Breast epithelium (tissue), 4 donors: ENCODE data around the gene FGL2. TPM values are rescaled to one million over a fixed set of nuclear protein-coding genes. Genes with fewer than 3 reads are reported as not detected.
A peak's percentile ranks its signal among the peaks of the same experiment; 100 is the strongest.
"Not testable (repeated sequence)": the region's sequence is repeated elsewhere in the genome, so short reads cannot be mapped to it uniquely, and the experiment has no call there.

Experiments used
- DNase-seq, 2 donors: peaks; one replicate each; pipeline ENCODE4 v3.0.0-alpha.2; 2019; ENCODE audit warnings: low spot score in 2 of 2
- H3K27ac ChIP-seq, 2 donors: fragments of 200-600 bp; sonication (generic) in 1 of 2; one replicate each; pipeline ENCODE4 v1.5.1; 2016 to 2019; ENCODE audit warnings: mild to moderate bottlenecking in 1 of 2
- H3K27me3 ChIP-seq, 2 donors: fragments of 200-600 bp; sonication (generic) in 1 of 2; one replicate each; pipeline versions ENCODE4 v1.5.1 to v1.6.0; 2017 to 2019; ENCODE audit warnings: control low read depth in 1 of 2, mild to moderate bottlenecking in 1 of 2
- H3K36me3 ChIP-seq: fragments of 200-600 bp; one replicate; pipeline ENCODE4 v1.5.1; 2019
- H3K4me1 ChIP-seq, 2 donors: fragments of 200-600 bp; sonication (generic); one replicate each; pipeline ENCODE4 v1.5.1; 2016 to 2019; ENCODE audit warnings: control low read depth in 1 of 2
- H3K4me3 ChIP-seq, 3 donors: fragments of 200-600 bp; sonication (generic); 1 replicate in 2 of 3; 2 replicates in 1 of 3; pipeline ENCODE4 v1.5.1; 2016 to 2019; ENCODE audit warnings: mild to moderate bottlenecking in 3 of 3, moderate library complexity in 2 of 3
- H3K9me3 ChIP-seq, 2 donors: fragments of 200-600 bp; sonication (generic) in 1 of 2; one replicate each; pipeline ENCODE4 v1.5.1; 2016 to 2019; ENCODE audit warnings: control low read depth in 1 of 2
- POLR2A ChIP-seq: fragments of 450-650 bp; IDR thresholded peaks from one replicate; pipeline ENCODE4 v1.6.1; 2016; ENCODE audit warnings: antibody characterized with exemption, mild to moderate bottlenecking, moderate library complexity
- POLR2AphosphoS5 ChIP-seq, 3 donors: sonication (generic); formaldehyde crosslinking; IDR thresholded peaks; one replicate each; pipeline ENCODE4 v1.6.1; 2017; ENCODE audit warnings: antibody characterized with exemption in 3 of 3
- intact Hi-C: fragments of 100-400 bp; cut with DNase I; formaldehyde crosslinking; loops from one replicate; pipeline ENCODE4 v1.15.1; 2023; ENCODE audit warnings: low total_unique reads
- total RNA-seq, 3 donors: library from RNA; depleted of rRNA; stranded (reverse); fragments of >200 nt; gene quantifications; one replicate each; pipeline ENCODE4 v1.1.0, GENCODE V29; 2016
- TF ChIP-seq, protein P1 (sequence below), 3 donors: fragments of 450-650 bp; IDR thresholded peaks; one replicate each; pipeline ENCODE4 v1.5.1; 2016 to 2017; ENCODE audit warnings: antibody characterized with exemption in 3 of 3, mild to moderate bottlenecking in 3 of 3, moderate library complexity in 3 of 3

The FGL2 gene
- total RNA-seq, 3 donors from 2014 or later: 17.4 to 62.1 (median 23.3) TPM

GRCh38 chr7:77222819-77223218 lies 23.2 kb upstream of the FGL2 start:
- no peak for DNase-seq
- no peak for TF ChIP-seq POLR2A
- TF ChIP-seq POLR2AphosphoS5 (IDR thresholded peaks at IDR 0.05): no peak
- TF ChIP-seq, protein P1, sequence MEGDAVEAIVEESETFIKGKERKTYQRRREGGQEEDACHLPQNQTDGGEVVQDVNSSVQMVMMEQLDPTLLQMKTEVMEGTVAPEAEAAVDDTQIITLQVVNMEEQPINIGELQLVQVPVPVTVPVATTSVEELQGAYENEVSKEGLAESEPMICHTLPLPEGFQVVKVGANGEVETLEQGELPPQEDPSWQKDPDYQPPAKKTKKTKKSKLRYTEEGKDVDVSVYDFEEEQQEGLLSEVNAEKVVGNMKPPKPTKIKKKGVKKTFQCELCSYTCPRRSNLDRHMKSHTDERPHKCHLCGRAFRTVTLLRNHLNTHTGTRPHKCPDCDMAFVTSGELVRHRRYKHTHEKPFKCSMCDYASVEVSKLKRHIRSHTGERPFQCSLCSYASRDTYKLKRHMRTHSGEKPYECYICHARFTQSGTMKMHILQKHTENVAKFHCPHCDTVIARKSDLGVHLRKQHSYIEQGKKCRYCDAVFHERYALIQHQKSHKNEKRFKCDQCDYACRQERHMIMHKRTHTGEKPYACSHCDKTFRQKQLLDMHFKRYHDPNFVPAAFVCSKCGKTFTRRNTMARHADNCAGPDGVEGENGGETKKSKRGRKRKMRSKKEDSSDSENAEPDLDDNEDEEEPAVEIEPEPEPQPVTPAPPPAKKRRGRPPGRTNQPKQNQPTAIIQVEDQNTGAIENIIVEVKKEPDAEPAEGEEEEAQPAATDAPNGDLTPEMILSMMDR (IDR thresholded peaks at IDR 0.05): no peak
- Histone ChIP-seq H3K4me1 (no peaks in the 10 kb centered on the region), H3K4me3 (no peak overlapping the region), H3K27me3 (no peaks in the 10 kb centered on the region), H3K27ac (no peak overlapping the region), H3K36me3 (no peaks in the 10 kb centered on the region), H3K9me3 (no peaks in the 10 kb centered on the region)
- intact Hi-C loops: no loop called here

DNA sequence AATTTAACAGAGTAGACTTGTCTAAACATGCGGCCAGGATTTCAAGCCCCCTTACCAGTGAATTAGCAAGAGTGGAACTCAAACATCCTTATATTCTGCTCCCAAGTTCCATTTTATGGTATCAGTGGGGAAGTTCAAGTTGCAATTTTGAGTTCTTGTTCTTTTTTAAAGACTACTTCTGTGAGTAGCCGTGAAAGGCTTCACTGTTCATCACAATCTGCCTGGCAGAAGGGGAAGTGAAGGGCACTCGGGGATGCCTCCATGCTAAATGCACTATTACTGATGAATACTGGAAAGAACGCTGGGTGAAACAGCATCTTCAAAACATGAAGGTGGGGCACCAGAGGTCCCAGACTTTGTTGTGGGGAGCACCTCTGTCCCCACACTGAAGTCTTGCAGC lies 22.4 kb upstream of the FGL2 start:
- H3K27me3 ChIP-seq: no peaks in the 10 kb centered on the region
- no peaks in the 10 kb centered on the region for H3K36me3 ChIP-seq
- no peak for DNase-seq
- H3K27ac ChIP-seq: no peak overlapping the region
- TF ChIP-seq, protein P1 (IDR thresholded peaks at IDR 0.05): no peak
- TF ChIP-seq POLR2AphosphoS5 (IDR thresholded peaks at IDR 0.05): no peak
- no peak for TF ChIP-seq POLR2A
- H3K4me1 ChIP-seq: no peaks in the 10 kb centered on the region
- H3K9me3 ChIP-seq: no peaks in the 10 kb centered on the region
- intact Hi-C loops: no loop called here
- H3K4me3 ChIP-seq: no peak overlapping the region

DNA sequence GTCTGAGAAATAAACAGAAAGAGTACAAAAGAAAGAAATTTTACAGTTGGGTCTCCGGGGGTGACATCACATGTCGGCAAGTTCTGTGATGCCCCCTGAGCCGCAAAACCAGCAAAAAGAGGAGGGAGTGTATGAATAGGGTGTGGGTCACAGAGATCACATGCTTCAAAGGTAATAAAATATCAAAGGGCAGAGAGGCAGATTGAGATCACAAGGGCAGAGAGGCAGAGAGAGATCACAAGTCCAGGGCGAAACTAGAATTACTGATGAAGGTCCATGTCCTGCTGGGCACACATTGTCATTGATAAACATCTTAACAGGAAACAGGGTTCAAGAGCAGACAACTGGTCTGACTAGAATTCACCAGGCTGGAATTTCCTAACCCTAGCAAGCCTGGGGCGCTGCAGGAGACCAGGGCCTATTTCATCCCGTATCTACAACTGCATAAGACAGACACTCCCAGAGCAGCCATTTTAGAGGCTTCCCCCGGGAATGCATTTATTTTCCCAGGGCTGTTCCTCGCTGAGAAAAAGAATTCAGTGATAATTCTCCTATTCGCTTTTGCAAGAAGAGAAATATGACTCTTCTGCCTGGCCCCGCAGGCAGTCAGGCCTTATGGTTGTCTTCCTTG lies 20.2 kb upstream of the FGL2 start:
- H3K4me1 ChIP-seq, DNase-seq, H3K9me3 ChIP-seq, H3K27me3 ChIP-seq, intact Hi-C loops, H3K36me3 ChIP-seq, H3K4me3 ChIP-seq: not testable (repeated sequence)
- peak overlapping the region in 1 of 2 donors; percentile 54 for H3K27ac ChIP-seq

DNA sequence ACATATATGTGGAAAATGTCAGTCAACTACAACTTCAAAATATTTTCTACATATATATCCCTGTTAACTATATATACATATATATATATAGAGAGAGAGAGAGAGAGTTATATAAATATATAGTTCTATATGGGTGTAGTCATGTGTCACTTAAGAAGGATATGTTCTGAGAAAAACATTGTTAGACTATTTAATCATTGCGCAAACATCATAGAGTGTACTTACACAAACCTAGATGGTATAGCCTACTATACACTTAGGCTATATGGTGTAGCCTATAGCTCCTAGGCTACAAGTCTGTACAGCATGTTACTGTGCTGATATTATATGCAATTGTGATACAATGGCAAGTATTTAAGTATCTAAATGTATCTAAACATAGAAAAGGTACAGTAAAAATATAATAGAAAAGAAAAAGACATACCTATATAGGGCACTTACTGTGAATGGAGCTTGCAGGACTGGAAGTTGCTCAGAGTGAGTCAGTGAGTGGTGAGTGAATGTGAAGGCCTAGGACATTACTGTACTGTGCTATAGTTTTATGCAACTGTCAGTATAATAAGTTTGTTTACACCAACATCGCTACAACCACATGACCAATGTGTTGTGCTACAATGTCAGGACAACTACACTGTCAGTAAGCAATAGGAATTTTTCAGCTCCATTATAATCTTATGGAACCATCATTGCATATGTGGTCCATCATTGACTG lies 18.0 kb upstream of the FGL2 start:
- H3K4me1 ChIP-seq: no peaks in the 10 kb centered on the region
- H3K27me3 ChIP-seq: no peaks in the 10 kb centered on the region
- no peak overlapping the region for H3K27ac ChIP-seq
- no peaks in the 10 kb centered on the region for H3K36me3 ChIP-seq
- no peak for TF ChIP-seq POLR2A
- TF ChIP-seq, protein P1 (IDR thresholded peaks at IDR 0.05): no peak
- no peak overlapping the region for H3K4me3 ChIP-seq
- no peak for DNase-seq
- H3K9me3 ChIP-seq: no peaks in the 10 kb centered on the region
- intact Hi-C loops: no loop called here

- TF ChIP-seq POLR2A (no peak), POLR2AphosphoS5 (IDR thresholded peaks at IDR 0.05) (no peak)
- Histone ChIP-seq H3K9me3 (no peaks in the 10 kb centered on the region), H3K27ac (no peak overlapping the region), H3K4me1 (no peaks in the 10 kb centered on the region), H3K27me3 (no peaks in the 10 kb centered on the region), H3K36me3 (no peaks in the 10 kb centered on the region), H3K4me3 (no peak overlapping the region)
- intact Hi-C loops: no loop called here
- DNase-seq: no peak
These were observed 16.7 kb upstream of the FGL2 start for GRCh38 chr7:77216181-77216845.

DNA sequence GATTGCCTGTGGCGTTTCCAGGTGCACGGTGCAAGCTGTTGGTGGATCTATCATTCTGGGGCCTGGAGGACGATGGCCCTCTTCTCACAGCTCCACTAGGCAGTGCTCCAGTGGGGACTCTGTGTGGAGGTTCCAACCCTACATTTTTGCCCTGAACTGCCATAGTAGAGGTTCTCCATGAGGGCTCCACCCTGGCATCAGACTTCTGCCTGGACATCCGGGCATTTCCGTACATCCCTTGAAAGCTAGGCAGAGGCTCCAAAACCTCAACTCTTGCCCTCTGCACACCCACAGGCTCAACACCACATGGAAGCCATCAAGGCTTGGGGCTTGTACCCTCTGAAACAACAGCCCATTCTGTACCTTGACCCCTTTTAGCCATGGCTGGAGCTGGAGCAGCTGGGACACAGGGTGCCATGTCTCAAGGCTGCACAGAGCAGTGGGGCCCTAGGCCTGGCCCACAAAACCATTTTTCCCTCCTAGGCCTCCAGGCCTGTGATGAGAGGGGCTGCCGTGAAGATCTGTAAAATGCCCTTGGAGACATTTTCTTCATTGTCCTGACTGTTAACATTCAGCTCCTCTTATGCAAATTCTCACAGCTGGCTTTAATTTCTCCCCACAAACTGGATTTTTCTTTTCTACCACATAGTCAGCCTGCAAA lies 10.0 kb upstream of the FGL2 start:
- no peaks in the 10 kb centered on the region for H3K4me1 ChIP-seq
- H3K27me3 ChIP-seq: no peaks in the 10 kb centered on the region
- no peak for DNase-seq
- H3K27ac ChIP-seq: no peak overlapping the region
- no peak for TF ChIP-seq POLR2A
- no peak for TF ChIP-seq POLR2AphosphoS5 (IDR thresholded peaks at IDR 0.05)
- TF ChIP-seq, protein P1 (IDR thresholded peaks at IDR 0.05): no peak
- H3K9me3 ChIP-seq: peaks cover 9 to 14% of the 10 kb centered on the region in 2 donors
- intact Hi-C loops: no loop called here
- H3K36me3 ChIP-seq: no peaks in the 10 kb centered on the region
- no peak overlapping the region for H3K4me3 ChIP-seq
